HUES64 (cell line): ENCODE data around the gene GAL3ST1.
"Not testable (repeated sequence)": the region's sequence is repeated elsewhere in the genome, so short reads cannot be mapped to it uniquely, and the experiment has no call there.

ENCODE experiments used
- H3K27ac ChIP-seq: 2 replicates; pipeline ENCODE4 v1.7.0; 2013; ENCODE audit warnings: low read depth, low read length, inconsistent platforms
- H3K27me3 ChIP-seq: 2 replicates; pipeline ENCODE4 v1.6.1; 2013; ENCODE audit warnings: mild to moderate bottlenecking, low read length; ENCODE audit not compliant: insufficient read depth
- H3K36me3 ChIP-seq: 2 replicates; pipeline ENCODE4 v1.6.1; 2013; ENCODE audit warnings: mild to moderate bottlenecking, low read length; ENCODE audit not compliant: insufficient read depth
- H3K4me1 ChIP-seq: 2 replicates; pipeline ENCODE4 v1.6.1; 2013; ENCODE audit warnings: mild to moderate bottlenecking, low read length, moderate library complexity; ENCODE audit not compliant: insufficient read depth
- H3K4me3 ChIP-seq: 2 replicates; pipeline ENCODE4 v1.5.1; 2013; ENCODE audit warnings: mild to moderate bottlenecking, low read length, moderate library complexity
- H3K9ac ChIP-seq: 2 replicates; pipeline ENCODE4 v1.6.1; 2013; ENCODE audit warnings: mild to moderate bottlenecking, low read depth, low read length
- H3K9me3 ChIP-seq: 2 replicates; pipeline ENCODE4 v1.6.1; 2013; ENCODE audit warnings: low read depth, low read length; ENCODE audit not compliant: insufficient read depth
- WGBS: fragments of 150-250, 120-280 bp; methylation state at CpG from one replicate; pipeline ENCODE4 v1.1.7; 2013; ENCODE audit warnings: missing lambda C conversion rate; 5-methylcytosine and 5-hydroxymethylcytosine counted together

GAL3ST1 gene

DNA sequence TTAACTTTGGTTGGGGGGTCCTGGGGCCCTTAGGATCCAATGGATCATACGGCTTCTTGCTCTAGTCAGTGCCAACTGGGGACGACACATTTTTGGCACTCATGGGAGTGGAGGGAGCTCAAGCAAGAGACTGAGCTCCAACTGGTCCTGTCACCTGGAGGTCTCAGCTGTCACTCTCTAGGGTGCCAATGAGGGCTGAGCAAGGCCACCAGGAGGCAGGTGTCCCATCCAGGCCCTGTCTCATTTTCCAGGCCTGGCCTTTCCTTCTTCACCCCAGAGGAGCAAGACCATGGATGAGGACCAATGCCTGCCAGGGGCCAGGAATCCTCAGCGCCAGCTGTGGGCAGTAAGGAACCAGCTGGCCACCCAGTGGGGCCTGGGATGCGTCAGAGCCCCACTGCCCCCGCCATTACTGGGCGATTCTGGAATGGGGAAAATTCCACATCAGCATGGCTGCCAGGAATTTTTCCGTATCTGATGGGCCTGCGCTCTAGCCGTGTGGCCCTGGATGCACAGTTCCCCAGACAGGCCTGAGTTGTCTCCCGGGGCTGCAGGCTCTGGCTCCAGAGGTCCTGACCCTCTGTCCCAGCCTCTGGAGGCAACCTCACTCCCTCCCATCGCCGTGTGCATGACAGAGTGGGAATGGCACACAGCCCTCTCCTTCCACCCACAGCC, 669 bp upstream of the GAL3ST1 start:
- peak overlapping the region; percentile 56 for H3K4me3 ChIP-seq
- H3K27me3 ChIP-seq, result no peaks in the 10 kb centered on the region
- no peaks in the 10 kb centered on the region; the same call in 1 of the 2 replicates for H3K4me1 ChIP-seq
- H3K9ac ChIP-seq, result peak overlapping the region; percentile 39; the same call in 1 of the 2 replicates
- H3K36me3 ChIP-seq, result peaks cover 47% of the 10 kb centered on the region
- H3K9me3 ChIP-seq, result no peaks in the 10 kb centered on the region
- WGBS, result 84% methylated on average over 12 of the region's 12 CpGs
- no peak overlapping the region for H3K27ac ChIP-seq

DNA sequence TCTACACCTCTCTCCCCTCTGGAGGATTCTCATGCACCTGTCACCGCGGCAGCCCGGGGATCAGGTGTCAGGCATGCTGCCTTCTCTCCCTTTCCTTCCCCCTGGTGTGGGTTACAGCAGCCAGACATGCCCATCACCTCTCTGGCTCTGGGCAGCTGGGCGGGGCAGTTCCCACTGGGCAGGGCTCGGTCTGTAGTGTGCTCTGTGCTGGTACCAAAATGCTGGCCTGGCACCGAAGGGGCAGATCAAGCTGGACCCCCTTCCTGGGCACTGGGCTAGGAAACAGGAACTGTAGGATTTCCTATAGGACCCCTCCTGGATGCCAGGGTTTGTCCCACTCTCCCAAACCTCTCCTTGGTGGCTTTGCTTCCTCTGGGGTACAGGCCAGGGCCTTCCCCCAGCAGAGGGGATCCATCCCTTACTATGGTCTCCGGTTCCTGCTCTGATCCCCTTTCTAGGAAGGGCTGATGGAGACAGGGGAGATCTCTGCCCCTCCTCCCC, 821 bp downstream of the GAL3ST1 start:
- peak overlapping the region; percentile 67 for H3K4me3 ChIP-seq
- peaks cover 32% of the 10 kb centered on the region for H3K36me3 ChIP-seq
- no peaks in the 10 kb centered on the region; the same call in 1 of the 2 replicates for H3K4me1 ChIP-seq
- 65% methylated on average over 7 of the region's 7 CpGs for WGBS
- no peaks in the 10 kb centered on the region for H3K27me3 ChIP-seq
- peak overlapping the region; percentile 67; the same call in 1 of the 2 replicates for H3K9ac ChIP-seq
- H3K27ac ChIP-seq, result no peak overlapping the region
- H3K9me3 ChIP-seq, result no peaks in the 10 kb centered on the region

DNA sequence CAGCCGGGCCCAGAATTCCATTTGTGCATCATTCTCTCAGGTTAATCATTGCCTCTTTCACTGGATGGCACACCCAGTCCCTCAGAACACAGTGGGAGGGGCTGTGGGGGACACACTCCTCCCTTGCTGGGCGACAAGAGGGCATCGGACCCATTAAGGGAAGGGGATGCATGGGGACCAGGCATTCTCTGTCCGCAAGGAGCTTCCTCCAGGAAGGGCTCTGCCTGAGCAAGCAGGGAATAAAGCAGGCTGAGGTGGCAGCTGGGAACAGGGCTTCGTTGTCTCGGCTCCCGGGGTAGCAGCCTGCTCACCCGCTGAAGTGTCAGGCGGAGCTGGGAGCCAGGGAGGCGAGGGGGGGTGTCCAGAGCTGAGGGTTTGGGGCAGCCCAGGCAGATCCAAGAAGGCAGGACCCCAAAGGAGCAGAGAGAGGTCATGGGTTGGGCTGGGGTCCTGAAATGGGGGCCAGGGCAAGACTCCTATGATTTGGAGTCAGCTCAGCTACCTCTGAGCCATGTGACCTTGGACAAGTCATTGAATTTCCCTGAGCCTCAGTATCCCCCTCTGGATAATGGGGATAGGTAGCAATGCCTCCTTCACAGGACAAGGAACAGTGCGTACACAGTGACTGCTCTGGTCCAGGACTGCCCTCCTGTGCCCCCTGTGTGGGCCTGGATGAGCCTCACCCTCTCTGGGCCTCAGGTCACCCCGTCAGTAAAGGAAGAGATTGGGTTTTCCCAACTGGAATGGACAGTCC, 1.4 kb downstream of the GAL3ST1 start:
- Histone ChIP-seq H3K4me1 (no peaks in the 10 kb centered on the region; the same call in 1 of the 2 replicates), H3K27ac (no peak overlapping the region), H3K9me3 (no peaks in the 10 kb centered on the region), H3K9ac (no peak overlapping the region), H3K4me3 (no peak overlapping the region), H3K27me3 (no peaks in the 10 kb centered on the region), H3K36me3 (peaks cover 26% of the 10 kb centered on the region)
- WGBS, result 80% methylated on average over 12 of the region's 12 CpGs

DNA sequence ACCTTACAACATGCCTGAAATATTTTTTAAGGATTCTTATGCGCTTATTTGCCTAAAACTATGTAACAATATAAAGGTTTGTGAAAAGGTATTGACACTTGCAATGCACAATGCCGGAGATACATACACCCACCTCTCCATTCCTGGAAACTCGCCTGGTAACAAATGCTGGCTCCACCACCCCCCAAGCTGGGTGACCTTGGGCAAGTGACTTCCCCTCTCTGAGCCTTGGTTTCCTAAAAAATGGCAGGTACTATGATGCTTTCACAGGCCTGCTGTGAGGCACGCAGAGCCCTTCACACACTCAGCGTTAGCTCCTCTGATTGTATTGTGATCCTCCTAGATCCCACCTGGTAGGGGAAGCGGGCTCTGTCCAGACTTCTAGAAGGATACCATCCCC, 2.3 kb downstream of the GAL3ST1 start:
- no peak overlapping the region for H3K9ac ChIP-seq
- 91% methylated on average over 5 of the region's 6 CpGs for WGBS
- H3K9me3 ChIP-seq, result no peaks in the 10 kb centered on the region
- no peaks in the 10 kb centered on the region; the same call in 1 of the 2 replicates for H3K4me1 ChIP-seq
- no peak overlapping the region for H3K27ac ChIP-seq
- H3K36me3 ChIP-seq, result peaks cover 18% of the 10 kb centered on the region
- H3K27me3 ChIP-seq, result no peaks in the 10 kb centered on the region
- no peak overlapping the region for H3K4me3 ChIP-seq

DNA sequence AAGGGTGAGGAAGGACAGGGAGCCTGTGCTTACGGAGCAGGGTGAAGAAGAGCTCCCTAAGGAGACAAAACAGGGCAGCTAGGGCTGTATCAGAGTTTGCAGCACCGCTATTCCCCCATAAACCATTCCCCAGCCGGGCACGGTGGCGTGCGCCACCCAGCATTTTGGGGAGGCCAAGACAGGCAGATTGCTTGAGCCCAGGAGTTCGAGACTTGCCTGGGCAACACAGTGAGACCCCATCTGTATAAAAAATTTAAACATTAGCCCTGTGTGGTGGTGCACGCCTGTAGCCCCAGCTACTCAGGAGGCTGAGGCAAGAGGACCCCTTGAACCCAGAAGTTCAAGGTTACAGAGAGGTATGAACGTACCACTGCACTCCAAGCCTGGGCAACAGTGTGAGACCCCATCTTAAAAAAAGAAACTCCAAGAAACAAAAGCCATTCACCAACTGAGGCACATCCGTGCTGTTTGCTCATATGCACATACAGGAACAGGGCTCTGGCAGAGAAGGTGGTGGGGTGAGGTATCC, 4.7 kb downstream of the GAL3ST1 start:
- no peak overlapping the region for H3K4me3 ChIP-seq
- H3K27ac ChIP-seq, result no peak overlapping the region
- H3K4me1 ChIP-seq, result peaks cover 2% of the 10 kb centered on the region; the same call in 1 of the 2 replicates
- no peaks in the 10 kb centered on the region for H3K36me3 ChIP-seq
- 94% methylated on average over 10 of the region's 10 CpGs for WGBS
- H3K27me3 ChIP-seq, result no peaks in the 10 kb centered on the region
- H3K9ac ChIP-seq, result no peak overlapping the region
- no peaks in the 10 kb centered on the region for H3K9me3 ChIP-seq

DNA sequence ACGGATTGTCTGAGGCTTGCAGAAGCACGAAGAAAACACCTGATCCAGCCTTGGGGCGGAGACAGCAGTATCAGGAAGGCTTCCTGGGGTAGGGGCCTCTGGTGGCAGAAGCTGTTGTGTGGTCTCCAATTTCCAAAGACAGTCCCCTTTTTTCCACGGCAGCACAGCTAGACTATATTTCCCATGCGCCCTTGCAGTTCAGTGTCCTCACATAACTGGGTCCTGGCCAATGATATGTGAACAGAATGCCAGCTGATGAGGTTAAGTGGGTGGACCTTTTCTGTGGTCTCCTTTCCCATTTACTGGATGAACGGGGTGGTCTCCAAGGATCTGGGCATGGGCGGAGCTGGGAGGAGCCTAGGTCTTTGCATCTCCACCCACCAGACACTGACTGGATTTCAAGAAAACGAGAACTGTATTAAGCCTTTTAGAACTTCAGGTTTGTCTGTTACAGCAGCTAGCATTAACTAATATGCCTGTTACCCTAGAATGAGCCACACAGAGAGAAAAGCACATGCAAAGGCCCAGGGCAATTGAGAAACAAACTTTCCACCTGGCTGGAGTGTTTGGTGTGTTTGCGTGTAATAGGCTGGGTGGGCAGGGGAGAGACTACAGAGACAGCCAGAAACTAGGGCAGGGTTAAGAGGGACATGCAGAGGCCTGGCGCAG, 6.2 kb downstream of the GAL3ST1 start:
- H3K27me3 ChIP-seq, result no peaks in the 10 kb centered on the region
- H3K27ac ChIP-seq, result no peak overlapping the region
- no peak overlapping the region for H3K4me3 ChIP-seq
- 78% methylated on average over 10 of the region's 10 CpGs for whole genome bisulfite sequencing
- H3K4me1 ChIP-seq, result peaks cover 5% of the 10 kb centered on the region; the same call in 1 of the 2 replicates
- no peaks in the 10 kb centered on the region for H3K36me3 ChIP-seq
- no peak overlapping the region for H3K9ac ChIP-seq
- no peaks in the 10 kb centered on the region for H3K9me3 ChIP-seq

DNA sequence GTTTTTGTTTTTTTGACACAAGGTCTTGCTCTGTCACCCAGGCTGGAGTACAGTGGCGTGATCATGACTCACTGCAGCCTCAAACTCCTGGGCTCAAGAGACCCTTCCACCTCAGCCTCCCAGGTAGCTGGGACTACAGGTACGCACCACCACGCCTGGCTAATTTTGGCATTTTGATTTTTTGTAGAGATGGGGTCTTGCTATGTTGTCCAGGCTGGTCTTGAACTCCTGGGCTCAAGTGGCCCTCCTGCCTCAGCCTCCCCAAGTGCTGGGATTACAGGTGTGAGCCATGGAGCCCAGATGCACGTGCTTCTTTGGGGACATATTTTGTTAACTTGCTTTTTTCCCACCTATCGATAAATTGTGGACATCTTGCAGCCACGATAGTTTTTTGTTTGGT, 7.2 kb downstream of the GAL3ST1 start:
- not testable (repeated sequence) for H3K27ac ChIP-seq, H3K36me3 ChIP-seq, H3K27me3 ChIP-seq, H3K4me3 ChIP-seq, H3K9me3 ChIP-seq, H3K4me1 ChIP-seq, H3K9ac ChIP-seq
- 92% methylated on average over 6 of the region's 6 CpGs for WGBS

DNA sequence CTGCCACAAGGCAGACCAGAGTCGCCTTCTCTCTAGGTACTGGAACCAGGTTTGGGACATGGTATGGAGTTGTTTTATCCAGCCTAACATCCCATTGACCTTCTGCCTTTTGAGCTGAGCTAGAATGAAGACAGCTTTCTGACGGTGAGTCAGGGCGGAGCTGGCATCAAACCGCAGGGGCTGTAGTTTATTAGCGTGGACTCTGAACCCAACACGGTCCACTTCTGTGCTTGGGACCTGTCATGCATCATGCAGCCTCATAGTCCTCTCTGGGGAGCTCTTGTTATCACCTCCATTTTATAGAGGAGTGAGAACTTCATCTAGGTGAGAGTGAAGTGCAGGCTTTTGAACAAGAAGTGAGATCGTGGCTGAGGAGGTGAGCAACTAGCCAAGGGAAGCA, 8.3 kb downstream of the GAL3ST1 start:
- no peaks in the 10 kb centered on the region for H3K27me3 ChIP-seq
- 84% methylated on average over 7 of the region's 7 CpGs for WGBS

DNA sequence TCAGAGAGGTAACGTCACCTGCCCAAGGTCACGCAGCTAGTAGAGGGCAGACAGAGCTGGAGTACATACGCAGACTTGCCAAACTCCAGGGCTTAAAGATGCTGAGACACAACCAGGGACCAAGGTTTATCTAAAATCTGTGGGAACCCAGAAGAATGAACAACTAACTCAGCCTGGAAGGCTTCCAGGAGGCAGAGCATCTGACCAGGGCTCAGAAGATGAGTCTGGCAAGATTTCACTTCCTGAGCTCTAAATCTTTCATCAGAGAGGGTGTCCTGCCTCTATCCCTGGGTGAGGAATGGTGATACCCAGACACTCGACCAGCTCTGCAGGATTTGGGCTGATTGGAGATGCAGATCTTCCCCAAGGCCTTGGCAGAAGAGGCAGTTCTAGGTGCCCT, 9.1 kb downstream of the GAL3ST1 start:
- H3K9ac ChIP-seq, result no peak overlapping the region
- H3K36me3 ChIP-seq, result no peaks in the 10 kb centered on the region
- no peaks in the 10 kb centered on the region for H3K9me3 ChIP-seq
- H3K4me1 ChIP-seq, result peaks cover 10% of the 10 kb centered on the region
- no peaks in the 10 kb centered on the region for H3K27me3 ChIP-seq
- H3K4me3 ChIP-seq, result no peak overlapping the region
- WGBS, result 90% methylated on average over 4 of the region's 4 CpGs
- no peak overlapping the region for H3K27ac ChIP-seq

More for the DNA sequence above, 8.3 kb downstream of the GAL3ST1 start:
- no peak overlapping the region for H3K27ac ChIP-seq
- no peaks in the 10 kb centered on the region for H3K9me3 ChIP-seq
- H3K36me3 ChIP-seq, result no peaks in the 10 kb centered on the region
- H3K9ac ChIP-seq, result no peak overlapping the region
- H3K4me3 ChIP-seq, result no peak overlapping the region
- H3K4me1 ChIP-seq, result peaks cover 9% of the 10 kb centered on the region

DNA sequence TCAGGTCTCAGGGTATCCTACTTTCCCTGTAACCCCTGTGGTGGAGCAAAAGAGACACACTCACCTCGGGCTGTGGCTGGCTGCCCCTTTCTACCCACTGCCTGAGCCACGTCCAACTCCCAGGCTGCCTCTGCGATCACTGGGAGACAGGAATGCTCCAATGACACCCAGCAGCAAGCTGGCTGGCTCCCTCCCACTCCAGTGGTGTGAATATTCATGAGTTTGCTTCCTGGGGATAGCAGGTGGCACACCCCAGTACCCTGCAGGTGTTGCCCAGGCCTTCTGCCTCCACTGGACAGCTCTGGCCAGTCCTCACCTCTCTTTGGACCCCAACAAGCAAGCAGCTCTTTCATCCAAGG, 9.7 kb downstream of the GAL3ST1 start:
- Histone ChIP-seq H3K9me3 (no peaks in the 10 kb centered on the region), H3K9ac (no peak overlapping the region), H3K27ac (no peak overlapping the region), H3K4me1 (peaks cover 10% of the 10 kb centered on the region), H3K27me3 (no peaks in the 10 kb centered on the region), H3K36me3 (no peaks in the 10 kb centered on the region), H3K4me3 (no peak overlapping the region)
- 37% methylated on average over 3 of the region's 3 CpGs for WGBS
